ENCODE measurements around the gene DPP10.

- TF ChIP-seq POLR2A (IDR thresholded peaks at IDR 0.05), result no peak
- TF ChIP-seq EP300 (IDR thresholded peaks at IDR 0.05), result no peak
- no peak for TF ChIP-seq CTCF (IDR thresholded peaks at IDR 0.05)
These were observed 1353.6 kb downstream of the DPP10 start for GRCh38 chr2:115796078-115796477.
